ENCODE results near the gene TMEM258.

TMEM258 gene

GRCh38 chr11:61787928-61788491, 4.4 kb downstream of the TMEM258 start:
- Histone ChIP-seq H3K27me3 (ENCODE audit: control insufficient read depth, insufficient read depth, low read length) (no peaks in the 10 kb centered on the region), H3K9me3 (ENCODE audit: control insufficient read depth, insufficient read depth, low read length) (no peaks in the 10 kb centered on the region), H3K9ac (ENCODE audit: low read depth, low read length) (no peak overlapping the region), H3K4me1 (ENCODE audit: control insufficient read depth, insufficient read depth, low read length) (no peaks in the 10 kb centered on the region), H3K4me3 (ENCODE audit: low read depth, low read length) (no peak overlapping the region), H3K36me3 (ENCODE audit: control insufficient read depth, insufficient read depth, low read length) (peaks cover 57% of the 10 kb centered on the region)

GRCh38 chr11:61785837-61786402, 6.5 kb downstream of the TMEM258 start:
- no peak overlapping the region for H3K9ac ChIP-seq (ENCODE audit: low read depth, low read length)
- no peaks in the 10 kb centered on the region for H3K4me1 ChIP-seq (ENCODE audit: control insufficient read depth, insufficient read depth, low read length)
- H3K4me3 ChIP-seq (ENCODE audit: low read depth, low read length) = no peak overlapping the region
- H3K9me3 ChIP-seq (ENCODE audit: control insufficient read depth, insufficient read depth, low read length) = no peaks in the 10 kb centered on the region
- H3K27me3 ChIP-seq (ENCODE audit: control insufficient read depth, insufficient read depth, low read length) = no peaks in the 10 kb centered on the region
- peaks cover 57% of the 10 kb centered on the region for H3K36me3 ChIP-seq (ENCODE audit: control insufficient read depth, insufficient read depth, low read length)

GRCh38 chr11:61784506-61784805, 7.9 kb downstream of the TMEM258 start:
- Histone ChIP-seq H3K9ac (ENCODE audit: low read depth, low read length) (no peak overlapping the region), H3K4me3 (ENCODE audit: low read depth, low read length) (no peak overlapping the region), H3K4me1 (ENCODE audit: control insufficient read depth, insufficient read depth, low read length) (no peaks in the 10 kb centered on the region), H3K36me3 (ENCODE audit: control insufficient read depth, insufficient read depth, low read length) (peaks cover 46% of the 10 kb centered on the region), H3K27me3 (ENCODE audit: control insufficient read depth, insufficient read depth, low read length) (no peaks in the 10 kb centered on the region), H3K9me3 (ENCODE audit: control insufficient read depth, insufficient read depth, low read length) (no peaks in the 10 kb centered on the region)

GRCh38 chr11:61783717-61784505, 8.5 kb downstream of the TMEM258 start:
- no peaks in the 10 kb centered on the region for H3K9me3 ChIP-seq (ENCODE audit: control insufficient read depth, insufficient read depth, low read length)
- H3K27me3 ChIP-seq (ENCODE audit: control insufficient read depth, insufficient read depth, low read length) = no peaks in the 10 kb centered on the region
- H3K36me3 ChIP-seq (ENCODE audit: control insufficient read depth, insufficient read depth, low read length) = peaks cover 40% of the 10 kb centered on the region
- H3K4me3 ChIP-seq (ENCODE audit: low read depth, low read length) = no peak overlapping the region
- no peaks in the 10 kb centered on the region for H3K4me1 ChIP-seq (ENCODE audit: control insufficient read depth, insufficient read depth, low read length)
- H3K9ac ChIP-seq (ENCODE audit: low read depth, low read length) = no peak overlapping the region

GRCh38 chr11:61782841-61783240, 9.6 kb downstream of the TMEM258 start:
- Histone ChIP-seq H3K36me3 (ENCODE audit: control insufficient read depth, insufficient read depth, low read length) (peaks cover 34% of the 10 kb centered on the region), H3K9ac (ENCODE audit: low read depth, low read length) (no peak overlapping the region), H3K27me3 (ENCODE audit: control insufficient read depth, insufficient read depth, low read length) (no peaks in the 10 kb centered on the region), H3K9me3 (ENCODE audit: control insufficient read depth, insufficient read depth, low read length) (no peaks in the 10 kb centered on the region), H3K4me1 (ENCODE audit: control insufficient read depth, insufficient read depth, low read length) (no peaks in the 10 kb centered on the region), H3K4me3 (ENCODE audit: low read depth, low read length) (no peak overlapping the region)

- Histone ChIP-seq H3K4me3 (ENCODE audit: low read depth, low read length) (no peak overlapping the region), H3K9me3 (ENCODE audit: control insufficient read depth, insufficient read depth, low read length) (no peaks in the 10 kb centered on the region), H3K27me3 (ENCODE audit: control insufficient read depth, insufficient read depth, low read length) (no peaks in the 10 kb centered on the region), H3K36me3 (ENCODE audit: control insufficient read depth, insufficient read depth, low read length) (peaks cover 29% of the 10 kb centered on the region), H3K4me1 (ENCODE audit: control insufficient read depth, insufficient read depth, low read length) (no peaks in the 10 kb centered on the region), H3K9ac (ENCODE audit: low read depth, low read length) (no peak overlapping the region)
Measured at GRCh38 chr11:61782299-61782698, 10.1 kb downstream of the TMEM258 start.

- H3K4me1 ChIP-seq (ENCODE audit: control insufficient read depth, insufficient read depth, low read length) = no peaks in the 10 kb centered on the region
- peaks cover 22% of the 10 kb centered on the region for H3K36me3 ChIP-seq (ENCODE audit: control insufficient read depth, insufficient read depth, low read length)
- no peak overlapping the region for H3K9ac ChIP-seq (ENCODE audit: low read depth, low read length)
- H3K4me3 ChIP-seq (ENCODE audit: low read depth, low read length) = no peak overlapping the region
- H3K9me3 ChIP-seq (ENCODE audit: control insufficient read depth, insufficient read depth, low read length) = no peaks in the 10 kb centered on the region
- H3K27me3 ChIP-seq (ENCODE audit: control insufficient read depth, insufficient read depth, low read length) = no peaks in the 10 kb centered on the region
Measured at GRCh38 chr11:61781585-61781984, 10.8 kb downstream of the TMEM258 start.

GRCh38 chr11:61780581-61781162, 11.7 kb downstream of the TMEM258 start:
- Histone ChIP-seq H3K4me3 (ENCODE audit: low read depth, low read length) (no peak overlapping the region), H3K9ac (ENCODE audit: low read depth, low read length) (no peak overlapping the region), H3K4me1 (ENCODE audit: control insufficient read depth, insufficient read depth, low read length) (no peaks in the 10 kb centered on the region), H3K9me3 (ENCODE audit: control insufficient read depth, insufficient read depth, low read length) (no peaks in the 10 kb centered on the region), H3K27me3 (ENCODE audit: control insufficient read depth, insufficient read depth, low read length) (no peaks in the 10 kb centered on the region), H3K36me3 (ENCODE audit: control insufficient read depth, insufficient read depth, low read length) (peaks cover 13% of the 10 kb centered on the region)

- Histone ChIP-seq H3K9ac (ENCODE audit: low read depth, low read length) (no peak overlapping the region), H3K9me3 (ENCODE audit: control insufficient read depth, insufficient read depth, low read length) (no peaks in the 10 kb centered on the region), H3K36me3 (ENCODE audit: control insufficient read depth, insufficient read depth, low read length) (peaks cover 8% of the 10 kb centered on the region)
Measured at GRCh38 chr11:61779666-61780525, 12.5 kb downstream of the TMEM258 start.

GRCh38 chr11:61778920-61779650, 13.3 kb downstream of the TMEM258 start:
- Histone ChIP-seq H3K27me3 (ENCODE audit: control insufficient read depth, insufficient read depth, low read length) (no peaks in the 10 kb centered on the region), H3K36me3 (ENCODE audit: control insufficient read depth, insufficient read depth, low read length) (peaks cover 7% of the 10 kb centered on the region), H3K9me3 (ENCODE audit: control insufficient read depth, insufficient read depth, low read length) (no peaks in the 10 kb centered on the region), H3K9ac (ENCODE audit: low read depth, low read length) (no peak overlapping the region), H3K4me1 (ENCODE audit: control insufficient read depth, insufficient read depth, low read length) (no peaks in the 10 kb centered on the region), H3K4me3 (ENCODE audit: low read depth, low read length) (no peak overlapping the region)

More at GRCh38 chr11:61779666-61780525, 12.5 kb downstream of the TMEM258 start:
- H3K27me3 ChIP-seq (ENCODE audit: control insufficient read depth, insufficient read depth, low read length) = no peaks in the 10 kb centered on the region
- H3K4me1 ChIP-seq (ENCODE audit: control insufficient read depth, insufficient read depth, low read length) = no peaks in the 10 kb centered on the region
- no peak overlapping the region for H3K4me3 ChIP-seq (ENCODE audit: low read depth, low read length)

GRCh38 chr11:61778357-61778886, 14.0 kb downstream of the TMEM258 start:
- H3K4me3 ChIP-seq (ENCODE audit: low read depth, low read length) = no peak overlapping the region
- peaks cover 4% of the 10 kb centered on the region for H3K36me3 ChIP-seq (ENCODE audit: control insufficient read depth, insufficient read depth, low read length)
- H3K9me3 ChIP-seq (ENCODE audit: control insufficient read depth, insufficient read depth, low read length) = no peaks in the 10 kb centered on the region
- no peak overlapping the region for H3K9ac ChIP-seq (ENCODE audit: low read depth, low read length)
- no peaks in the 10 kb centered on the region for H3K4me1 ChIP-seq (ENCODE audit: control insufficient read depth, insufficient read depth, low read length)
- no peaks in the 10 kb centered on the region for H3K27me3 ChIP-seq (ENCODE audit: control insufficient read depth, insufficient read depth, low read length)
